GM10266 (cell line): Measurements from ENCODE around the gene EIF5AL1.

Experiments
- DNase-seq: peaks from one replicate; pipeline ENCODE4 v3.0.0; 2012; ENCODE audit errors: extremely low spot score
- TF ChIP-seq, protein P1 (sequence below): IDR thresholded peaks from 2 replicates; pipeline ENCODE4 v1.5.1; 2012; ENCODE audit warnings: mild to moderate bottlenecking, low read depth; ENCODE audit not compliant: control insufficient read depth, insufficient read depth; ENCODE audit errors: missing control alignments

The EIF5AL1 gene

DNA sequence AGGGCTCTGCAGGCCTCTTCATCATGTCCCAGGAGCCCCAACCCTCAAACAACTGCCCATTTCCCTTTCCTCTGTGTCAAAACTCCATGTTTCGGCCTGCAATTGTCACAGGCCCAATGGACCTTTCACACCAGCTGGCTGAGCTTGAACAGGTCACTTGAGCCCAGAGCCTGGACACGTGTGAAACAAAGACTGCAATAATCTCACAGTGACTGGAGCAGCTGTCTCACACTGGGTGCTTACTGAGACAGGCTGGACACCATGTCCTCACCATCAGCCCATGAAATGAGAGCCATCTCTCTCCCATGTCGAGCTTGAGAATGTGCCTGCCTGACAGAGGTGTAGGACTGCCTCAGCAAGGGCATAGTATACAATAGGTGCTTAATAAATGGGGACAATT lies 19.5 kb upstream of the EIF5AL1 start:
- TF ChIP-seq, protein P1, sequence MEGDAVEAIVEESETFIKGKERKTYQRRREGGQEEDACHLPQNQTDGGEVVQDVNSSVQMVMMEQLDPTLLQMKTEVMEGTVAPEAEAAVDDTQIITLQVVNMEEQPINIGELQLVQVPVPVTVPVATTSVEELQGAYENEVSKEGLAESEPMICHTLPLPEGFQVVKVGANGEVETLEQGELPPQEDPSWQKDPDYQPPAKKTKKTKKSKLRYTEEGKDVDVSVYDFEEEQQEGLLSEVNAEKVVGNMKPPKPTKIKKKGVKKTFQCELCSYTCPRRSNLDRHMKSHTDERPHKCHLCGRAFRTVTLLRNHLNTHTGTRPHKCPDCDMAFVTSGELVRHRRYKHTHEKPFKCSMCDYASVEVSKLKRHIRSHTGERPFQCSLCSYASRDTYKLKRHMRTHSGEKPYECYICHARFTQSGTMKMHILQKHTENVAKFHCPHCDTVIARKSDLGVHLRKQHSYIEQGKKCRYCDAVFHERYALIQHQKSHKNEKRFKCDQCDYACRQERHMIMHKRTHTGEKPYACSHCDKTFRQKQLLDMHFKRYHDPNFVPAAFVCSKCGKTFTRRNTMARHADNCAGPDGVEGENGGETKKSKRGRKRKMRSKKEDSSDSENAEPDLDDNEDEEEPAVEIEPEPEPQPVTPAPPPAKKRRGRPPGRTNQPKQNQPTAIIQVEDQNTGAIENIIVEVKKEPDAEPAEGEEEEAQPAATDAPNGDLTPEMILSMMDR: no peak
- no peak for DNase-seq

DNA sequence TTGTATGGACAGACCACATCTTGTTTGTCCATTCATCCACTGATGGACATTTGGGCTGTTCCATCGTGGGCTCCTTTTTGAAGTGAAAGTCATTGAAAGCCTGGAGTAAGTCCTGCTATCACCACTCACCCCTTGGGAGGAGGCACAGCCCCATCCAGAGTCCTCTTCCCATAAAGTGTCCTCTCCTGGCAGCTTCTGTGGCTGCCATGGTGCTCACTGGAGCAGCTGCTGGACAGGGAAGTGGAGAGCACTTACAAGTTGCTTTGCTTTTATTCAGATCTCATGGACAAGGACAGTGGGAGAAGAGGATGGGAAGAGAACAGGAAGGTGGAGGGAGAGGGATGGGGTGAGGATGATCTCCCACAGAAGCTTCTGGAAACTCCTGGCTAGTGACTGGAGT lies 18.5 kb upstream of the EIF5AL1 start:
- TF ChIP-seq, protein P1: no peak
- DNase-seq: no peak

DNA sequence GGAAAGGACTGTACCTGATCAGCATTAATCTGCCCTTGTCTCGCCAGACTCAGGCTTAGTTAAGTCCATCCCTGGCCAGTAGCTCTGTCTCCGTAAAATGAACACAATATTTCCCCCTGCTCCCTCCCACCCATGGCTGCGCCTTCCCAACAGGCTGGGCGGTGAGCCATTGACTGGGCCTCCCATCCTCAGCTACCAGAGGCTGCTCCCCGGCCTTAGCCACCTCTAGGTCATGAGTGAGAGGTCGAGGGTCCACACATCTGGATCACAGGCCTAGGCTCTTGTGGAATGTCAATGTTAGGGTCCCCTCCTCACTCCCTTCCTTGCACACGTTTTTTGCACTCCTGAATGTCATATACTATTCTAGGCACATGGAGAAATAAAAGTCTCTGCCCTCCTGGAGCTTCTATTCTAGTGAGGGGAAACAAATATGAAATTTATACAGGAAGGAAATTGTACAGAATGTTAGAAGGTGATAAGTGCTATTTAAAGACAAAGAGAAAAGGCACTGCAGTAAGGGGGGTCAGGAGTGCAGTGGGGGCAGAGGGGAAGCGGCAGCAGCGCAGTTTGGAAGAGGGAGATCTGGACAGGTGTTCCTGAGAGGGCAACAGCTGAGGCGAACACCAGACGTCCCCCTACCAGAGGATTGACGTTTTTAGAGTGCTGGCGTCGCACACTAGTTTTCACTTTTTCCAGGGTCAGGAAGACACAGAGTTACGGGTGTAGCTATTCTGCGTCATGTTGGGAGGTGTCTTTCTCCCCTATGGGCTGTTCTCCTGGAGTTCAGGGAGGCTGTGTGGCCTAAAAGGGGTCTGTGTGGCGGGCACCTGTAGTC lies 17.2 kb upstream of the EIF5AL1 start:
- DNase-seq: no peak
- TF ChIP-seq, protein P1: no peak

DNA sequence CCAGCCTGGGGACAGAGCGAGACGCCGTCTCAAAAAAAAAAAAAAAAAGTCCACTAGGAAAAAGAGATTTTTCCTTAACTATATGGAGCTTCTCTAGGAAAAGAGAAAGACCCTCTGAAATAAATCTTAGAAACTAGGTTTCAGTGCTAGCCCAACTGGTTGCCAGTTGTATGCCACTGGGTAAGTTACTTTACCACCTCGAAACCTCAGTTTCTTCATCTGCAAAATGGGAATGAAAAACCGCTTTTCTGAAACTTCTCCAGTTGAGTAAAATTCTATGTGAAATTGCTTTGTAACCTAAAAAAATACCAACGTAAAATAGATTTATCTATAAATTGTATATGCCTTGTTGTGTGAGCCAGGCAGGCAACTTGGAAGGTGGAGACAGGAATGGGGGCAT lies 16.5 kb upstream of the EIF5AL1 start:
- TF ChIP-seq, protein P1: no peak
- no peak for DNase-seq

DNA sequence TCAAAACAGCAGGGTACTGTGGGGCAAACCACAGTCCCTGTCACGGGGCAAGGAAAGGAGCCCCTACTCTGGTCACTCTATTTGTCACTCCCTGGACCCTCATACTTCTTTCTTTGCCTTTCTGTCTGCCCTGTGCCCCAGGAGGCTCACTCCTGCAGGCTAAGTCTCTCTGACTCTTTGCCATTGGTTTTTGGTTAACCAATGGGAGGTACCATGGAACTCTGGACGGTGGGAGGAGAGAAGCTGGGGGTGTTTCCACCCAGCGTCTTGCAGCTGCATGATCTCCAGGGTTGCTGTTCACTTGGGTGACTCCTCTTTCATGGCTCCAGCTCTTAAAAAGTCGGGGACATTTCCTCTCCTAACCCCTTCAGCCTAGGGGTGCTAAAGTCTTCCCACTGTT lies 15.4 kb upstream of the EIF5AL1 start:
- DNase-seq: no peak
- TF ChIP-seq, protein P1: no peak

DNA sequence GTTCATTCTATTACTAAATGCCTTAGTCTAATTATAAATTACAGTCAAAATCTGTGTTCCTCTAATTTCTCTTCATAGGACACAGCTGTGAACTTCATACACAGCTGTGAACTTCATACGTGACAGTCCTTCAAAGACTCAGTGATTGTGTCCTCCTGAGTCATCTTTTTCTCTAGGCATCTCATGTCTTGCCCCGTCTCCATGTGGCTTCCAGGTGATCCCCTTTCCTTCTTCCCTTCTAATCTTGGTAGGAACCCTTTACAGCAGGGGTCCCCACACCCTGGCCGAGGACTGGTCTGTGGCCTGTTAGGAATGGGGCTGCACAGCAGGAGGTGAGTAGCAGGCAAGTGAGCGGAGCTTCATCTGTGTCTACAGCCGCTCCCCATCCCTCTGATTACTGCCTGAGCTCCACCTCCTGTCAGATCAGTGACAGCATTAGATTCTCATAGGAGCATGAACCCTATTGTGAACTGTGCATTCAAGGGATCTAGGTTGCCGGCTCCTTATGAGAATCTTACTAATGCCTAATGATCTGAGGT lies 14.0 kb upstream of the EIF5AL1 start:
- DNase-seq: no peak
- TF ChIP-seq, protein P1: no peak
